Body of pancreas (tissue), 4 donors: ENCODE results near the gene USP14. TPM values are rescaled to one million over a fixed set of nuclear protein-coding genes. Genes with fewer than 3 reads are reported as not detected.

Source experiments
- ATAC-seq: fragments of 150-250 bp; one replicate; pipeline ENCODE4 v1.9.1; 2016
- DNase-seq, 4 donors: peaks; one replicate each; pipeline ENCODE4 v3.0.0-alpha.2; 2019
- H3K27ac ChIP-seq, 4 donors: fragments of 200-600 bp; sonication (generic); 1 replicate in 3 of 4; 2 replicates in 1 of 4; pipeline versions ENCODE4 v1.5.1 to v1.6.1; 2016 to 2019; ENCODE audit warnings: mild to moderate bottlenecking in 1 of 4, mixed read lengths in 1 of 4, moderate library complexity in 1 of 4
- H3K27me3 ChIP-seq, 2 donors: fragments of 200-600 bp; sonication (generic); one replicate each; pipeline ENCODE4 v1.6.0; 2016; ENCODE audit warnings: mild to moderate bottlenecking in 1 of 2
- H3K36me3 ChIP-seq, 2 donors: fragments of 200-600 bp; sonication (generic); replicated peaks in 1 of 2; 2 replicates each; pipeline ENCODE4 v1.5.1; 2016; ENCODE audit warnings: low read depth in 2 of 2; ENCODE audit not compliant: insufficient read depth in 1 of 2
- H3K4me1 ChIP-seq: fragments of 200-600 bp; sonication (generic); one replicate; pipeline ENCODE4 v1.6.0; 2016
- H3K4me3 ChIP-seq, 2 donors: fragments of 200-600 bp; sonication (generic); 1 replicate in 1 of 2; 2 replicates in 1 of 2; pipeline ENCODE4 v1.5.1; 2016 to 2019
- H3K9me3 ChIP-seq, 3 donors: fragments of 200-600 bp; sonication (generic); 1 replicate in 2 of 3; 2 replicates in 1 of 3; pipeline ENCODE4 v1.5.1; 2016
- CTCF ChIP-seq, 7 experiments: fragments of 450-650 bp in 4 of 7; fragments of 200-600 bp in 3 of 7; sonication (generic) in 3 of 7; IDR thresholded peaks; one replicate each; pipeline ENCODE4 v1.5.1; 2016 to 2019; ENCODE audit warnings: antibody characterized with exemption in 7 of 7
- POLR2A ChIP-seq, 3 donors: fragments of 450-650 bp; IDR thresholded peaks; one replicate each; pipeline ENCODE4 v1.6.1; 2016; ENCODE audit warnings: antibody characterized with exemption in 3 of 3, mild to moderate bottlenecking in 2 of 3
- WGBS, 2 donors: methylation state at CpG; one replicate each; pipeline ENCODE4 v1.1.5; 2017; 5-methylcytosine and 5-hydroxymethylcytosine counted together
- intact Hi-C: fragments of 100-400 bp; cut with DNase I; formaldehyde crosslinking; loops from one replicate; pipeline ENCODE4 v1.15.1; 2023
- total RNA-seq, 2 donors: library from RNA; depleted of rRNA; stranded (reverse); fragments of >200 nt; gene quantifications; one replicate each; pipeline ENCODE4 v1.1.0, GENCODE V29; 2016

The USP14 gene
- total RNA-seq, 2 donors from 2014 or later, result 14.5 to 18.8 TPM

GRCh38 chr18:220708-221107 lies 62.4 kb downstream of the USP14 start:
- no peak for TF ChIP-seq POLR2A (IDR thresholded peaks at IDR 0.05)
- no peak for TF ChIP-seq CTCF (IDR thresholded peaks at IDR 0.05)
- intact Hi-C loops, result no loop called here

DNA sequence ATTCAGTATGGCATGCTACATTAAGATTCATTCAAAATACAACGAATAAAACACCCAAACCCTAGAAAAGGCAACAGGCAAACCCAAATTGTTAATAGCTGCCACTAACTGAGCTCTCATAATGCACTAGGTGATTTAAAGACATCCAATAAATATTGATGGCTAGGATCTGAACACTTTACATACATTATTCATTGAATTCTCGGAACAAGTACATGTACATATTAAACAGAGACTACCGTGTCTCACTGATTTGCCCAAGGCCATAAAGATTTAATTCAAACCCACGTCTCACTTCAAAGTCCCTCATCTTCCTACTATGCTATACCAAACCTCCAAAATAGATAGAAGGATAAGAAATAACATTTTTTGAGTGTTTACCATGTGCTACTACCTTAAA lies 67.4 kb downstream of the USP14 start:
- DNase-seq (no peak), ATAC-seq (no peak)
- WGBS, 2 donors, result 90 to 92% methylated on average over 4 of the region's 4 CpGs
- TF ChIP-seq POLR2A (IDR thresholded peaks at IDR 0.05) (no peak), CTCF (IDR thresholded peaks at IDR 0.05) (no peak)
- Histone ChIP-seq H3K36me3 (peaks cover 7 to 13% of the 10 kb centered on the region in 2 donors), H3K4me3 (no peak overlapping the region), H3K4me1 (no peaks in the 10 kb centered on the region), H3K27ac (no peak overlapping the region), H3K27me3 (no peaks in the 10 kb centered on the region), H3K9me3 (no peaks in the 10 kb centered on the region)
- intact Hi-C loops, result no loop called here

More at GRCh38 chr18:220708-221107, 62.4 kb downstream of the USP14 start:
- H3K27me3 ChIP-seq, result no peaks in the 10 kb centered on the region
- no peaks in the 10 kb centered on the region for H3K4me1 ChIP-seq
- H3K9me3 ChIP-seq, result peaks cover 0 to 3% (median 0%) of the 10 kb centered on the region in 3 donors
- ATAC-seq (no peak), DNase-seq (no peak)
- H3K4me3 ChIP-seq, result no peak overlapping the region
- peaks cover 11 to 23% of the 10 kb centered on the region in 2 donors for H3K36me3 ChIP-seq
- H3K27ac ChIP-seq, result no peak overlapping the region

DNA sequence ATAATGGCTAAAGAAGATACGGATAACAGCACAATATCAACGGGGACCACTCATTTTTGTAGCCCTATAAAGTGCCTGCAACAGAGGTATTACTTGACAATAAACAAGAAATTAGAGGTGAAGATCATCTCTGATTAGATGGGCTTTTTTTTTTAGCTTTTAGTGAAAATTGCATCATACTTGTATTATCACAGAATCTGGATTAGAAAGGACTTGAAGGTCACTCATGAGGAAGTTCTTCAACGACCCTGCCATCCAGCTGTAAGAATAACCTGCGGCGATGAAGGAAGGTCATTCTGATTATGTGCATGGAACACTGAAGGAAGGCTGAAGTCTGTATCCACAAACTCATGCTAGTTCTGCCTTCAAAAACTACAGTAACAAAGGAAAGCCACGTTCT lies 69.0 kb downstream of the USP14 start:
- Histone ChIP-seq H3K4me3 (no peak overlapping the region), H3K27me3 (no peaks in the 10 kb centered on the region), H3K4me1 (no peaks in the 10 kb centered on the region), H3K36me3 (peaks cover 7 to 13% of the 10 kb centered on the region in 2 donors), H3K9me3 (no peaks in the 10 kb centered on the region), H3K27ac (no peak overlapping the region)
- 80 to 82% methylated on average over 6 of the region's 6 CpGs for WGBS, 2 donors
- ATAC-seq (no peak), DNase-seq (no peak)
- TF ChIP-seq CTCF (IDR thresholded peaks at IDR 0.05) (no peak), POLR2A (IDR thresholded peaks at IDR 0.05) (no peak)
- intact Hi-C loops, result no loop called here

GRCh38 chr18:227902-228301 lies 69.5 kb downstream of the USP14 start:
- TF ChIP-seq POLR2A (IDR thresholded peaks at IDR 0.05), result no peak
- no peak for TF ChIP-seq CTCF (IDR thresholded peaks at IDR 0.05)
- no peak for ATAC-seq
- Histone ChIP-seq H3K4me3 (no peak overlapping the region), H3K36me3 (peaks cover 7 to 11% of the 10 kb centered on the region in 2 donors), H3K27me3 (no peaks in the 10 kb centered on the region), H3K27ac (no peak overlapping the region), H3K4me1 (no peaks in the 10 kb centered on the region), H3K9me3 (no peaks in the 10 kb centered on the region)
- intact Hi-C loops, result no loop called here
- DNase-seq, result no peak
- WGBS, 2 donors, result 88 to 90% methylated on average over 4 of the region's 4 CpGs

- H3K9me3 ChIP-seq, result no peaks in the 10 kb centered on the region
- H3K27me3 ChIP-seq, result no peaks in the 10 kb centered on the region
- no peak overlapping the region for H3K4me3 ChIP-seq
- intact Hi-C loops, result no loop called here
- 82 to 92% methylated on average over 1 of the region's 1 CpG for WGBS, 2 donors
- H3K4me1 ChIP-seq, result no peaks in the 10 kb centered on the region
- no peak overlapping the region for H3K27ac ChIP-seq
- TF ChIP-seq POLR2A (IDR thresholded peaks at IDR 0.05) (no peak), CTCF (IDR thresholded peaks at IDR 0.05) (no peak)
- no peak for ATAC-seq
- no peak for DNase-seq
- peaks cover 6% of the 10 kb centered on the region in 2 donors for H3K36me3 ChIP-seq
Measured at GRCh38 chr18:228586-228985, 70.2 kb downstream of the USP14 start.
